ENCODE measurements around the gene IGSF8. TPM values are rescaled to one million over a fixed set of nuclear protein-coding genes. Genes with fewer than 3 reads are reported as not detected.

The IGSF8 gene
- total RNA-seq, 4 donors from 2014 or later = 24.3 to 36.5 (median 28.2) TPM

GRCh38 chr1:160082487-160082886 lies 15.9 kb downstream of the IGSF8 start:
- H3K4me3 ChIP-seq (replicated peaks in 1 of 3) = no peak overlapping the region
- H3K36me3 ChIP-seq = no peaks in the 10 kb centered on the region
- WGBS, 2 donors = 50% methylated on average over 2 of the region's 2 CpGs; no CpG with 5 or more reads in 1 of the 2 donors
- intact Hi-C loops (cut with DNase I) = loop anchor here (5.0 kb wide), 1 partner anchor 35 kb away; no protein-coding TSS in a partner anchor
- no peak overlapping the region for H3K27ac ChIP-seq
- no peaks in the 10 kb centered on the region for H3K9me3 ChIP-seq
- peaks cover 0 to 11% of the 10 kb centered on the region in 2 donors for H3K4me1 ChIP-seq
- H3K27me3 ChIP-seq = no peaks in the 10 kb centered on the region
- no peak for DNase-seq
- TF ChIP-seq POLR2A (IDR thresholded peaks at IDR 0.05) = no peak
- TF ChIP-seq, protein P1, sequence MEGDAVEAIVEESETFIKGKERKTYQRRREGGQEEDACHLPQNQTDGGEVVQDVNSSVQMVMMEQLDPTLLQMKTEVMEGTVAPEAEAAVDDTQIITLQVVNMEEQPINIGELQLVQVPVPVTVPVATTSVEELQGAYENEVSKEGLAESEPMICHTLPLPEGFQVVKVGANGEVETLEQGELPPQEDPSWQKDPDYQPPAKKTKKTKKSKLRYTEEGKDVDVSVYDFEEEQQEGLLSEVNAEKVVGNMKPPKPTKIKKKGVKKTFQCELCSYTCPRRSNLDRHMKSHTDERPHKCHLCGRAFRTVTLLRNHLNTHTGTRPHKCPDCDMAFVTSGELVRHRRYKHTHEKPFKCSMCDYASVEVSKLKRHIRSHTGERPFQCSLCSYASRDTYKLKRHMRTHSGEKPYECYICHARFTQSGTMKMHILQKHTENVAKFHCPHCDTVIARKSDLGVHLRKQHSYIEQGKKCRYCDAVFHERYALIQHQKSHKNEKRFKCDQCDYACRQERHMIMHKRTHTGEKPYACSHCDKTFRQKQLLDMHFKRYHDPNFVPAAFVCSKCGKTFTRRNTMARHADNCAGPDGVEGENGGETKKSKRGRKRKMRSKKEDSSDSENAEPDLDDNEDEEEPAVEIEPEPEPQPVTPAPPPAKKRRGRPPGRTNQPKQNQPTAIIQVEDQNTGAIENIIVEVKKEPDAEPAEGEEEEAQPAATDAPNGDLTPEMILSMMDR (IDR thresholded peaks at IDR 0.05) = no peak

GRCh38 chr1:160081261-160081936 lies 17.0 kb downstream of the IGSF8 start, which contains the start of gene KCNJ9:
KCNJ9 (plus strand) TSS chr1:160081538; CDS start chr1:160084031, 2,493 bp downstream.
- Histone ChIP-seq H3K4me1 (peaks cover 0 to 21% of the 10 kb centered on the region in 2 donors), H3K4me3 (replicated peaks in 1 of 3) (no peak within 1 kb of the TSS), H3K36me3 (no peaks in the 10 kb centered on the region), H3K9me3 (no peaks in the 10 kb centered on the region), H3K27me3 (no peaks in the 10 kb centered on the region), H3K27ac (no peak within 1 kb of the TSS)
- no peak for TF ChIP-seq POLR2A (IDR thresholded peaks at IDR 0.05)
- TF ChIP-seq, protein P1 (IDR thresholded peaks at IDR 0.05) = no peak
- 13 to 17% methylated on average over 8 to 14 of the region's 14 CpGs for WGBS, 2 donors
- intact Hi-C loops (cut with DNase I) = loop anchor here (5.0 kb wide), 1 partner anchor 34 kb away; no protein-coding TSS in a partner anchor
- no peak for DNase-seq

DNA sequence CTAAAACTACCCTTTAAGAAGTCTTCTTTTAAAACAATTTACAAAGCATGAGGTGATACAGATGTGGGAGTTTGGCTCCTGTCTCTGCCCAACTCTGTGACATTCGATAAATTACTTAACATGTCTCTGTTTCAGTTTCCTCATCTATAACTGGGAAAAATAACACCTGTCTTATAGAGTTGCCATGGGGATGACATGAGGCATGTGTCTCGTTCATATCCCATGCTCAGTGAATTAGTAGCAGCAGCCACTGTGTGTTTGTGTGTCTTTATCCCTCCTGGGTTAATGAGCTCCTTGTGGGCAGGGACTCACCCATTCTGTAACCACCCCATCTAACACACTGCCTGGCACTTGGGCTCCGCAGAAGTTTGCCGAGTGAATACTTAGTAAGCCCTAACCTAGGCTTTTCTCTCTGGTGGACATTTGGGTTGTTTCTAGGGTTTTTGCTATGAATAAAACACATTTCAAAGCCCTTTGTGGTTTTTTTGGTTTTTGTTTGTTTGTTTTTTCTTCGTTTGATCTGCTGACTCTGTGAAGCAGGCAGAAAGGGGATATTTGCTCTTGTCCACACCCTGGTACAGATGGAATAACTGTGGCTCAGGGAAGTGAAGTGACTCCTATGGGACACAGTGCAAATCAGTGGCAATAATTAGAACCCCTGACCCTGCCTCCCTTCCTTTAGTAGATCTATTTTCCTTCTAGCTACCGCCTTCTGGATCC lies 17.9 kb downstream of the IGSF8 start:
- H3K36me3 ChIP-seq = no peaks in the 10 kb centered on the region
- intact Hi-C loops (cut with DNase I) = loop anchor here (5.0 kb wide), 1 partner anchor 33 kb away; no protein-coding TSS in a partner anchor
- DNase-seq = no peak
- H3K27me3 ChIP-seq = no peaks in the 10 kb centered on the region
- no peak for TF ChIP-seq POLR2A (IDR thresholded peaks at IDR 0.05)
- TF ChIP-seq, protein P1 (IDR thresholded peaks at IDR 0.05) = no peak
- H3K27ac ChIP-seq = no peak overlapping the region
- H3K9me3 ChIP-seq = no peaks in the 10 kb centered on the region
- no peak overlapping the region for H3K4me3 ChIP-seq (replicated peaks in 1 of 3)
- 61 to 67% methylated on average over 6 of the region's 6 CpGs for whole genome bisulfite sequencing, 2 donors
- H3K4me1 ChIP-seq = peaks cover 0 to 21% of the 10 kb centered on the region in 2 donors

- TF ChIP-seq POLR2A (IDR thresholded peaks at IDR 0.05) = no peak
- TF ChIP-seq, protein P1 (IDR thresholded peaks at IDR 0.05) = no peak
- Histone ChIP-seq H3K9me3 (no peaks in the 10 kb centered on the region), H3K36me3 (no peaks in the 10 kb centered on the region), H3K4me3 (replicated peaks in 1 of 3) (no peak overlapping the region), H3K4me1 (peaks cover 0 to 21% of the 10 kb centered on the region in 2 donors), H3K27ac (no peak overlapping the region), H3K27me3 (no peaks in the 10 kb centered on the region)
- WGBS, 2 donors = 74 to 75% methylated on average over 4 of the region's 4 CpGs
- DNase-seq = no peak
- intact Hi-C loops (cut with DNase I) = no loop called here
Measured at GRCh38 chr1:160079448-160079847, 19.0 kb downstream of the IGSF8 start.

Measured in thyroid gland (tissue), 4 donors.